Endodermal cell (in vitro differentiated cells): ENCODE data around the gene NPS. TPM values are rescaled to one million over a fixed set of nuclear protein-coding genes. Genes with fewer than 3 reads are reported as not detected.
A peak's percentile ranks its signal among the peaks of the same experiment; 100 is the strongest.

Source experiments
- DNase-seq: peaks from one replicate; pipeline ENCODE4 v3.0.0-alpha.2; 2017
- H3K27ac ChIP-seq: 2 replicates; pipeline ENCODE4 v1.5.1; 2013; ENCODE audit warnings: mild to moderate bottlenecking, low read depth, low read length, moderate library complexity
- H3K27me3 ChIP-seq: 2 replicates; pipeline ENCODE4 v1.6.1; 2013; ENCODE audit warnings: mild to moderate bottlenecking, low read length, moderate library complexity; ENCODE audit not compliant: insufficient read depth, control insufficient read depth, poor library complexity, severe bottlenecking
- H3K36me3 ChIP-seq: 2 replicates; pipeline ENCODE4 v1.7.0; 2013; ENCODE audit warnings: mild to moderate bottlenecking, low read length, moderate library complexity; ENCODE audit not compliant: control insufficient read depth, insufficient read depth
- H3K4me1 ChIP-seq: one replicate; pipeline ENCODE4 v1.7.0; 2013; ENCODE audit warnings: low read length; ENCODE audit not compliant: control insufficient read depth, insufficient read depth
- H3K4me3 ChIP-seq: 2 replicates; pipeline ENCODE4 v1.5.1; 2013; ENCODE audit warnings: mild to moderate bottlenecking, low read length, moderate library complexity
- H3K9ac ChIP-seq: 2 replicates; pipeline ENCODE4 v1.6.1; 2013; ENCODE audit warnings: mild to moderate bottlenecking, low read length, moderate library complexity; ENCODE audit not compliant: poor library complexity, severe bottlenecking; ENCODE audit errors: extremely low read depth
- H3K9me3 ChIP-seq: 2 replicates; pipeline ENCODE4 v1.6.1; 2013; ENCODE audit warnings: mild to moderate bottlenecking, low read length, moderate library complexity; ENCODE audit not compliant: control insufficient read depth
- H3K27ac Mint-ChIP-seq: 2 replicates; pipeline ENCODE4 v1.8.0; 2020; ENCODE audit warnings: mixed read lengths
- H3K27me3 Mint-ChIP-seq: 2 replicates; pipeline ENCODE4 v1.8.0; 2021; ENCODE audit warnings: mild to moderate bottlenecking, mixed read lengths; ENCODE audit not compliant: insufficient read depth
- H3K36me3 Mint-ChIP-seq: 2 replicates; pipeline ENCODE4 v1.8.0; 2020; ENCODE audit warnings: low read depth, mixed read lengths
- H3K4me1 Mint-ChIP-seq: 2 replicates; pipeline ENCODE4 v1.8.0; 2020; ENCODE audit warnings: mixed read lengths
- H3K4me3 Mint-ChIP-seq: 2 replicates; pipeline ENCODE4 v1.8.0; 2020; ENCODE audit warnings: mild to moderate bottlenecking, moderate library complexity, mixed read lengths
- H3K9me3 Mint-ChIP-seq: 2 replicates; pipeline ENCODE4 v1.8.0; 2020; ENCODE audit warnings: mild to moderate bottlenecking, mixed read lengths
- WGBS, 2 experiments: methylation state at CpG; one replicate each; pipeline versions ENCODE4 v1.1.5 to v1.1.7; 2013; ENCODE audit warnings: missing lambda C conversion rate in 2 of 2, mixed read lengths in 1 of 2; ENCODE audit not compliant: insufficient coverage in 1 of 2, insufficient read length in 1 of 2; 5-methylcytosine and 5-hydroxymethylcytosine counted together
- total RNA-seq, 2 donors: library from RNA; stranded (reverse); fragmentation: NEBNext Ultra II Directional in 1 of 2; extraction: Animal tissue kit (Norgen Biotek cat#: 25700) in 1 of 2; gene quantifications; 2 replicates in 1 of 2; 3 replicates in 1 of 2; pipeline ENCODE4 v1.2.1, GENCODE V29; 2021
- TF ChIP-seq, protein P1 (sequence below): fragments of 200-600 bp; sonication (generic); conservative IDR thresholded peaks from 2 replicates; pipeline ENCODE4 v1.5.0; 2021; ENCODE audit warnings: antibody characterized with exemption, mild to moderate bottlenecking

The NPS gene
- total RNA-seq, 2 donors from 2014 or later: not detected

DNA sequence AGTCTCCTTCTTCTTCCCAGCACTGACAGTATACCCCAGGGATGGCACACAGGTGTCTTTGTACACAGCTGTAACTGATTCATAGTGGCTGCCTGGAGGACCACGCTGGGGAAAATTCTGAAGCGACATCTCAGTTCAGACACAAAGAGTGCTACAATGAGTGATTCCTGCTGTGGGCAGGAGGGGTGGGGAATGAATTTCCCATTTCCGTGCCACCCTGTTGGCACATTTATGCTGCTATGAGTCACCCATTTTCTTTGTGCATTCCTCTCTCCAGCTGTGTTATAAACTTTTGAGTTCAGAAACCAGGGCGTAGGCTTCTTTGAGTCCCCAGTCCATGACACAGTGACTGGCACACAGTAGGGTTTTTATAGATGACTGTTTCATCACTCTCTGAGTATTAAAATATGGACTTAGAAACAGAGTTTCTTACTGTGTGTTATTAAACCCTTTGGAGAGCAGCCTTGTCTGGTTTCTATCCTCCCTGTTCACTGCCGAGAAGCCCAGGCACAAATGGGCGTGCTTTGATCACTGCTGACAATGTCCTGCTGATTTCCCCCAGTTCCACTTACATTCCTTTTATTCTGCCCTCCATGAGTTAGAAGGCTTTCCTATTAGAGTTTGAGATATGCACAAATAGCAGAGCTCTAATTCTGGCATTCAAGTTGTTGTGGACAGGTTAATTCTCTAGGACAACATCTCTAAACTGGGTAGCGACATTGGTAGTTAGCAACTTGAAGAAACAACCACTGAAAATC lies 24.0 kb upstream of the NPS start:
- no peaks in the 10 kb centered on the region for H3K27me3 Mint-ChIP-seq
- no peak overlapping the region for H3K27ac Mint-ChIP-seq

DNA sequence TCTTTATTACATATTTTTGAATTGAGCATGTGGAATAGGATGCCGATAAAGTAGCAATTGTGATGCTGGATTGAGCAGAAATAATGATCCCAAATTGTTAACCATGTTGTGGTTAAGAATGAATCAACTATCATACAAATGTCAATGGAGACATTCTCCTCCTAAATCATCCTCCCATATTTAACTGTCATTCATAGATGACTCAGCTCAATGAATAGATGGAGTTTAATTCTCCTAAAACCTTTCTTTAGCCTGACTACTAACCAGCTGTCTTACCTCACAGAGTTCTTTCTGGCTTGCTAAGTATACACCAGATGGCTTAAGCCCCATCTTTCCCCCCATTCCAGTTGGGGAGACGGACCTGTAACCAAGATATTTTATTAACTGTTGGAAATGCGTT lies 23.4 kb upstream of the NPS start:
- TF ChIP-seq, protein P1, sequence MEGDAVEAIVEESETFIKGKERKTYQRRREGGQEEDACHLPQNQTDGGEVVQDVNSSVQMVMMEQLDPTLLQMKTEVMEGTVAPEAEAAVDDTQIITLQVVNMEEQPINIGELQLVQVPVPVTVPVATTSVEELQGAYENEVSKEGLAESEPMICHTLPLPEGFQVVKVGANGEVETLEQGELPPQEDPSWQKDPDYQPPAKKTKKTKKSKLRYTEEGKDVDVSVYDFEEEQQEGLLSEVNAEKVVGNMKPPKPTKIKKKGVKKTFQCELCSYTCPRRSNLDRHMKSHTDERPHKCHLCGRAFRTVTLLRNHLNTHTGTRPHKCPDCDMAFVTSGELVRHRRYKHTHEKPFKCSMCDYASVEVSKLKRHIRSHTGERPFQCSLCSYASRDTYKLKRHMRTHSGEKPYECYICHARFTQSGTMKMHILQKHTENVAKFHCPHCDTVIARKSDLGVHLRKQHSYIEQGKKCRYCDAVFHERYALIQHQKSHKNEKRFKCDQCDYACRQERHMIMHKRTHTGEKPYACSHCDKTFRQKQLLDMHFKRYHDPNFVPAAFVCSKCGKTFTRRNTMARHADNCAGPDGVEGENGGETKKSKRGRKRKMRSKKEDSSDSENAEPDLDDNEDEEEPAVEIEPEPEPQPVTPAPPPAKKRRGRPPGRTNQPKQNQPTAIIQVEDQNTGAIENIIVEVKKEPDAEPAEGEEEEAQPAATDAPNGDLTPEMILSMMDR: no peak
- 94 to 100% methylated on average over 1 to 3 of the region's 3 CpGs for WGBS, 2 experiments
- no peaks in the 10 kb centered on the region for H3K27me3 Mint-ChIP-seq
- H3K9ac ChIP-seq: no peak overlapping the region
- no peaks in the 10 kb centered on the region for H3K9me3 Mint-ChIP-seq
- H3K4me1 Mint-ChIP-seq: no peaks in the 10 kb centered on the region
- no peak overlapping the region for H3K4me3 ChIP-seq
- H3K9me3 ChIP-seq: no peaks in the 10 kb centered on the region
- H3K4me3 Mint-ChIP-seq: no peak overlapping the region
- peaks cover 3% of the 10 kb centered on the region for H3K4me1 ChIP-seq
- H3K27me3 ChIP-seq: no peaks in the 10 kb centered on the region
- no peaks in the 10 kb centered on the region for H3K36me3 Mint-ChIP-seq
- DNase-seq: no peak
- H3K27ac ChIP-seq: peak overlapping the region; percentile 91
- H3K27ac Mint-ChIP-seq: no peak overlapping the region
- no peaks in the 10 kb centered on the region for H3K36me3 ChIP-seq

More for the DNA sequence above, 24.0 kb upstream of the NPS start:
- H3K4me3 Mint-ChIP-seq: no peak overlapping the region
- Histone ChIP-seq H3K36me3 (no peaks in the 10 kb centered on the region), H3K4me1 (peaks cover 3% of the 10 kb centered on the region), H3K9ac (no peak overlapping the region), H3K9me3 (no peaks in the 10 kb centered on the region), H3K27ac (peak overlapping the region; percentile 91), H3K4me3 (no peak overlapping the region), H3K27me3 (no peaks in the 10 kb centered on the region)
- DNase-seq: no peak
- WGBS, 2 experiments: 54 to 80% methylated on average over 6 to 7 of the region's 7 CpGs
- H3K9me3 Mint-ChIP-seq: no peaks in the 10 kb centered on the region
- TF ChIP-seq, protein P1: no peak
- no peaks in the 10 kb centered on the region for H3K4me1 Mint-ChIP-seq
- H3K36me3 Mint-ChIP-seq: no peaks in the 10 kb centered on the region

DNA sequence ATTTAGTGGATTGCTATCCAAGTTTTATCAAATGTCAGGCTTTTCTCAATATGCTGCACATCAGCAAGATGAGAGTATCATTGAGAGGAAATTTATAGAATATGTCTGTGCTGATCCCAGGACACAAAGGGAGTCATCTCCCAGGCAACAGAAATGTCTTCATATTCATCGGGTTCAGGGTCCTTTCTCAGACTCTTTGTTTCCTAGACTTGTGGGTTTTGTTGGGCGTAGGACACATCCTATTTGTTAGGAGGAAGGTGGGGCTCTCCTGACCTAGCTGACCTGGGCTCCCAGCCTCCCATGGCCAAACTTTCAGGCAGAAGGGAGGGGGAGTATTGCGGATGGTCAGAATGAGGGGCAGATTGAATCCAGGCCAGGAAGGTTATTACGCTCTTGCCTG lies 22.9 kb upstream of the NPS start:
- Histone ChIP-seq H3K36me3 (no peaks in the 10 kb centered on the region), H3K9ac (no peak overlapping the region), H3K27ac (peak overlapping the region; percentile 91), H3K27me3 (no peaks in the 10 kb centered on the region), H3K4me1 (peaks cover 3% of the 10 kb centered on the region), H3K4me3 (no peak overlapping the region), H3K9me3 (no peaks in the 10 kb centered on the region)
- H3K9me3 Mint-ChIP-seq: no peaks in the 10 kb centered on the region
- no peaks in the 10 kb centered on the region for H3K36me3 Mint-ChIP-seq
- WGBS, 2 experiments: 79 to 92% methylated on average over 2 to 4 of the region's 4 CpGs
- DNase-seq: no peak
- H3K27me3 Mint-ChIP-seq: no peaks in the 10 kb centered on the region
- TF ChIP-seq, protein P1: no peak
- H3K27ac Mint-ChIP-seq: no peak overlapping the region
- no peaks in the 10 kb centered on the region for H3K4me1 Mint-ChIP-seq
- no peak overlapping the region for H3K4me3 Mint-ChIP-seq
